ENCODE measurements around the gene KSR2. TPM values are rescaled to one million over a fixed set of nuclear protein-coding genes. Genes with fewer than 3 reads are reported as not detected.

The KSR2 gene
- total RNA-seq, 1 experiment from 2014 or later = 2.0 TPM

DNA sequence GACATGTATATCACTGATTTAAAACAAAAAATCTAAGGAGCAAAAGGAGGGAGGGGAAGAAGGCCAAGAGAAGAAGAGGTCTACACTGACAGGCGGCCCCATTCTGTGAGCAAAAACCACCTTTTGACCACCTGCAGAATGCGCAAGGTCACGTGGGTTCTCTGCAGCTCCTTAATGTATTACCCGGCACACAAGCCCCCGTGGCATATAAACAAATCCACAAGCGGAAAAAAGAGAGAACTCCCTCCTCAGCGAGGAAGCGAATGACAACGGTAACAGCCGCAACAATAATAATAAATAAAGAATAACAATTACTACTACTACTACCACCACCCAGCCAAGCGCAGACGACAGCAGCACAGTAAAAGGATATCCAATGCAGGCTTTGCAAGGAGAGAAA is 1.3 kb downstream of the KSR2 start:
- DNase-seq = no peak
- ChIA-PET POLR2A (ENCODE audit: unreplicated experiment) (no interaction called here), CTCF (no interaction called here)
- peaks cover 9% of the 10 kb centered on the region; the same call in 1 of the 2 replicates for H3K4me1 ChIP-seq (replicated peaks; ENCODE audit: insufficient read depth)
- H3K79me2 ChIP-seq (ENCODE audit: low read depth) = no peaks in the 10 kb centered on the region
- no peak overlapping the region for H3K4me3 ChIP-seq
- peak overlapping the region; percentile 90 for H3K4me2 ChIP-seq
- H3K27ac ChIP-seq = no peak overlapping the region
- no peaks in the 10 kb centered on the region for H3K36me3 ChIP-seq (ENCODE audit: low read depth)
- H2AFZ ChIP-seq = no peak overlapping the region
- intact Hi-C loops (cut with micrococcal nuclease; ENCODE audit: unreplicated experiment) = no loop called here
- no peaks in the 10 kb centered on the region for H3K9me2 ChIP-seq (ENCODE audit: insufficient read depth)
- 0 out of 2 replicates have a peak, but pooled peaks cover 8% of the 10 kb centered on the region for H3K9me3 ChIP-seq (ENCODE audit: insufficient read depth, low read depth)
- H4K20me1 ChIP-seq (ENCODE audit: insufficient read depth) = no peaks in the 10 kb centered on the region
- no TSS peak for BruUV-seq (replicated peaks)
- no peaks in the 10 kb centered on the region for H3K27me3 ChIP-seq (ENCODE audit: insufficient read depth, low read depth)
- peaks cover 6% of the 10 kb centered on the region; the same call in 1 of the 2 replicates for H3F3A ChIP-seq (ENCODE audit: insufficient read depth, low read depth)
- no peak for TF ChIP-seq EZH2 (IDR thresholded peaks at IDR 0.05; ENCODE audit: low read depth)
- TF ChIP-seq, protein P1, sequence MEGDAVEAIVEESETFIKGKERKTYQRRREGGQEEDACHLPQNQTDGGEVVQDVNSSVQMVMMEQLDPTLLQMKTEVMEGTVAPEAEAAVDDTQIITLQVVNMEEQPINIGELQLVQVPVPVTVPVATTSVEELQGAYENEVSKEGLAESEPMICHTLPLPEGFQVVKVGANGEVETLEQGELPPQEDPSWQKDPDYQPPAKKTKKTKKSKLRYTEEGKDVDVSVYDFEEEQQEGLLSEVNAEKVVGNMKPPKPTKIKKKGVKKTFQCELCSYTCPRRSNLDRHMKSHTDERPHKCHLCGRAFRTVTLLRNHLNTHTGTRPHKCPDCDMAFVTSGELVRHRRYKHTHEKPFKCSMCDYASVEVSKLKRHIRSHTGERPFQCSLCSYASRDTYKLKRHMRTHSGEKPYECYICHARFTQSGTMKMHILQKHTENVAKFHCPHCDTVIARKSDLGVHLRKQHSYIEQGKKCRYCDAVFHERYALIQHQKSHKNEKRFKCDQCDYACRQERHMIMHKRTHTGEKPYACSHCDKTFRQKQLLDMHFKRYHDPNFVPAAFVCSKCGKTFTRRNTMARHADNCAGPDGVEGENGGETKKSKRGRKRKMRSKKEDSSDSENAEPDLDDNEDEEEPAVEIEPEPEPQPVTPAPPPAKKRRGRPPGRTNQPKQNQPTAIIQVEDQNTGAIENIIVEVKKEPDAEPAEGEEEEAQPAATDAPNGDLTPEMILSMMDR (conservative IDR thresholded peaks at IDR 0.05) = no peak

DNA sequence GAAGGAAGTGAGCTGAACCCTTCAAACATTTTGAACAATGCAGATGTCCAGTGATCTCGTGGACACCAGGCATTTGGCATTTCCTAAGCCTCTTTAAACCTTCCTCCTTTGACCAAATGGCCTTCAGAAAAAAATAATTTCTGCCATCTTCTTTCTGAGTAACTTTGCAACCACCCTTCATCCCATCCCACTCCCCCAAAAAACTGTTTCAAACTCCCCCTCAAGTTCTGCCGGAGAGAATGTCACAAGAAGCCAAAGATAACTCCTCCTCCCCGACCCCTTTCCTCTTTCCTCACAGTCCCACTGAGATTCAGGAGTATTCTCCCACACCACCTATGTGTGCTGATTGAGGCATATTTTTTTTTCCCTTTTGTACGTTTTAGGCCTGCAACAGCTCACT is 1.7 kb downstream of the KSR2 start:
- no peak for DNase-seq
- TF ChIP-seq, protein P1 (conservative IDR thresholded peaks at IDR 0.05) = no peak
- TF ChIP-seq EZH2 (IDR thresholded peaks at IDR 0.05; ENCODE audit: low read depth) = no peak
- Histone ChIP-seq H4K20me1 (ENCODE audit: insufficient read depth) (no peaks in the 10 kb centered on the region), H3K79me2 (ENCODE audit: low read depth) (no peaks in the 10 kb centered on the region), H3K27ac (no peak overlapping the region), H3K4me3 (no peak overlapping the region), H3K4me1 (replicated peaks; ENCODE audit: insufficient read depth) (peaks cover 9% of the 10 kb centered on the region; the same call in 1 of the 2 replicates), H3K27me3 (ENCODE audit: insufficient read depth, low read depth) (no peaks in the 10 kb centered on the region), H3F3A (ENCODE audit: insufficient read depth, low read depth) (peaks cover 6% of the 10 kb centered on the region; the same call in 1 of the 2 replicates), H2AFZ (no peak overlapping the region), H3K9me3 (ENCODE audit: insufficient read depth, low read depth) (0 out of 2 replicates have a peak, but pooled peaks cover 8% of the 10 kb centered on the region), H3K36me3 (ENCODE audit: low read depth) (no peaks in the 10 kb centered on the region), H3K9me2 (ENCODE audit: insufficient read depth) (no peaks in the 10 kb centered on the region), H3K4me2 (peak overlapping the region; percentile 90; the same call in 1 of the 2 replicates)
- intact Hi-C loops (cut with micrococcal nuclease; ENCODE audit: unreplicated experiment) = no loop called here
- BruUV-seq (replicated peaks) = no TSS peak
- POLR2A ChIA-PET (ENCODE audit: unreplicated experiment) = no interaction called here
- CTCF ChIA-PET = no interaction called here

DNA sequence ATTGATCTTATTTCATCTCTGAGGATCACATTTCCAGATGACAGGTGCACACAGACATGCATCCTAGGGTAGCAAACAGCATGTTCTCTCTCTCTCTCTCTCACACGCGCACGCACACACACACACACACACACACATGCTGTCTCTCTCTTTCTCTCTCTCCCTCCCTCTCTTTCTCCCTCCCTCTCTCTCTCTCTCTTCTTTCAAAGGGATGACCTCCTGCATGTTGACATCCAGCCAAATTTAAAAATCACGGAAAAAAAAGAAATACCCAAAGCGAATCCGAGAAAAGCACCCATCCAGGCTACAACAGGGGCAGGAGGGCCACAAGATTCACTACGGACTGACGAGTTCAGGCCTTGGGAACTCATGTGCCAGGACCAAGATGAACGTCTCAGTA is 2.3 kb downstream of the KSR2 start:
- H3K27me3 ChIP-seq (ENCODE audit: insufficient read depth, low read depth) = no peaks in the 10 kb centered on the region
- peaks cover 6% of the 10 kb centered on the region; the same call in 1 of the 2 replicates for H3F3A ChIP-seq (ENCODE audit: insufficient read depth, low read depth)
- CTCF ChIA-PET = no interaction called here
- no peak for DNase-seq
- POLR2A ChIA-PET (ENCODE audit: unreplicated experiment) = no interaction called here
- no peak for TF ChIP-seq EZH2 (IDR thresholded peaks at IDR 0.05; ENCODE audit: low read depth)
- TF ChIP-seq, protein P1 (conservative IDR thresholded peaks at IDR 0.05) = no peak
- H3K9me2 ChIP-seq (ENCODE audit: insufficient read depth) = no peaks in the 10 kb centered on the region
- no peak overlapping the region for H3K27ac ChIP-seq
- intact Hi-C loops (cut with micrococcal nuclease; ENCODE audit: unreplicated experiment) = no loop called here
- no peak overlapping the region for H2AFZ ChIP-seq
- BruUV-seq (replicated peaks) = no TSS peak
- no peak overlapping the region for H3K4me3 ChIP-seq
- H3K79me2 ChIP-seq (ENCODE audit: low read depth) = no peaks in the 10 kb centered on the region
- no peaks in the 10 kb centered on the region for H4K20me1 ChIP-seq (ENCODE audit: insufficient read depth)
- no peaks in the 10 kb centered on the region for H3K36me3 ChIP-seq (ENCODE audit: low read depth)
- H3K4me1 ChIP-seq (replicated peaks; ENCODE audit: insufficient read depth) = peaks cover 9% of the 10 kb centered on the region; the same call in 1 of the 2 replicates
- H3K9me3 ChIP-seq (ENCODE audit: insufficient read depth, low read depth) = 0 out of 2 replicates have a peak, but pooled peaks cover 8% of the 10 kb centered on the region
- no peak overlapping the region for H3K4me2 ChIP-seq
